Measurements from ENCODE around the gene EVC. TPM values are rescaled to one million over a fixed set of nuclear protein-coding genes. Genes with fewer than 3 reads are reported as not detected.
"Not testable (repeated sequence)": the region's sequence is repeated elsewhere in the genome, so short reads cannot be mapped to it uniquely, and the experiment has no call there.

The EVC gene
- polyA plus RNA-seq, 4 donors, result 0.22 to 2.4 (median 1.1) TPM

DNA sequence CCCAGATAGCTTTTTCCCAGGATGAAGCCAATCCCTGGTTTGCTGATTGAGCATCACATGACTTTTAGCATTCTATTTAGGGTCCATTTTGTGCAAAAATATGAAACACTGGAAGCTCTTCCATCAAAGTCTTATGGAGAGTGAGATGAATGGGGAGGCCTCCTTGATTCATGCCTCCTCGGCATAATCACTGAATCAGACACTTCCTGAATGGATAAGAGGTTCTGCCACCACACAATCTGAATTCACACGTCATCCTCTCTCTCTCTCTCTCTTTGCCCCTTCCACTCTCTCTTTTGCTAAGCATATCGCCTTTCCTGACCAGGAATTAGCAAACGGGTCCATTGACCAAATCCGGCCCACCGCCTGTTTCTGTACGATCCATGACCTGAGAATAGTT, 113.2 kb downstream of the EVC start:
- Histone ChIP-seq H3K4me1 (ENCODE audit: control insufficient read depth in 3 of 3, insufficient read depth in 2 of 3, low read depth in 1 of 3, low read length in 2 of 3) (no peaks in the 10 kb centered on the region), H3K27me3 (ENCODE audit: control insufficient read depth in 3 of 3, insufficient read depth in 3 of 3, low read length in 3 of 3) (no peaks in the 10 kb centered on the region), H3K4me3 (ENCODE audit: low read depth in 1 of 3, low read length in 3 of 3) (no peak overlapping the region), H3K27ac (ENCODE audit: low read depth in 1 of 3, low read length in 2 of 3) (no peak overlapping the region), H3K9me3 (ENCODE audit: control insufficient read depth in 2 of 2, insufficient read depth in 1 of 2, low read depth in 1 of 2, low read length in 1 of 2) (no peaks in the 10 kb centered on the region), H3K36me3 (ENCODE audit: control insufficient read depth in 3 of 3, insufficient read depth in 2 of 3, low read depth in 1 of 3, low read length in 3 of 3) (peaks cover 0 to 14% (median 0%) of the 10 kb centered on the region in 3 donors)
- FAIRE-seq, result no peak
- 77 to 85% (median 83%) methylated on average over 7 of the region's 7 CpGs for WGBS, 3 donors
- no peak for DNase-seq

DNA sequence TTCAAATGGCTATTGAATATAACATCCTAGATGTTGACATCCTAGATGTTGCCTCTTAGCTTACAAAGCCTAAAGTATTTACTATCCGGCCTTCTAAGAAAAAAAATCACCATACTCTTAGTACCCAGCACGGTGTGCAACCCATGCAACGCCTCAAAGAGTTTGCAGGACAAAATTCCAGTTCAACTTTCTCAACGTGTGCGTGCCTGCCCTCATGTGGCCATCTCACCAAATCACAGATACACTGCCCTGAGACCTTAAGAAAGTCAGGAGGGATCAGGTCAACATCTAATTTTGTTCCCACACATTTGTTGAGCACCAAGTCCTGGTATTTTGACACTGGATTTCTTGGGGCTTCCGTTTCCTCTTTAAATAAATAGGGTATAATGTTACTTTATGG, 113.6 kb downstream of the EVC start:
- Histone ChIP-seq H3K9me3 (ENCODE audit: control insufficient read depth in 2 of 2, insufficient read depth in 1 of 2, low read depth in 1 of 2, low read length in 1 of 2) (no peaks in the 10 kb centered on the region), H3K27me3 (ENCODE audit: control insufficient read depth in 3 of 3, insufficient read depth in 3 of 3, low read length in 3 of 3) (no peaks in the 10 kb centered on the region), H3K4me1 (ENCODE audit: control insufficient read depth in 3 of 3, insufficient read depth in 2 of 3, low read depth in 1 of 3, low read length in 2 of 3) (no peaks in the 10 kb centered on the region), H3K36me3 (ENCODE audit: control insufficient read depth in 3 of 3, insufficient read depth in 2 of 3, low read depth in 1 of 3, low read length in 3 of 3) (peaks cover 0 to 14% (median 0%) of the 10 kb centered on the region in 3 donors), H3K4me3 (ENCODE audit: low read depth in 1 of 3, low read length in 3 of 3) (no peak overlapping the region), H3K27ac (ENCODE audit: low read depth in 1 of 3, low read length in 2 of 3) (no peak overlapping the region)
- WGBS, 3 donors, result 60 to 71% (median 62%) methylated on average over 6 of the region's 6 CpGs
- no peak for FAIRE-seq
- peak in 1 of 2 donors; percentile 13 for DNase-seq

DNA sequence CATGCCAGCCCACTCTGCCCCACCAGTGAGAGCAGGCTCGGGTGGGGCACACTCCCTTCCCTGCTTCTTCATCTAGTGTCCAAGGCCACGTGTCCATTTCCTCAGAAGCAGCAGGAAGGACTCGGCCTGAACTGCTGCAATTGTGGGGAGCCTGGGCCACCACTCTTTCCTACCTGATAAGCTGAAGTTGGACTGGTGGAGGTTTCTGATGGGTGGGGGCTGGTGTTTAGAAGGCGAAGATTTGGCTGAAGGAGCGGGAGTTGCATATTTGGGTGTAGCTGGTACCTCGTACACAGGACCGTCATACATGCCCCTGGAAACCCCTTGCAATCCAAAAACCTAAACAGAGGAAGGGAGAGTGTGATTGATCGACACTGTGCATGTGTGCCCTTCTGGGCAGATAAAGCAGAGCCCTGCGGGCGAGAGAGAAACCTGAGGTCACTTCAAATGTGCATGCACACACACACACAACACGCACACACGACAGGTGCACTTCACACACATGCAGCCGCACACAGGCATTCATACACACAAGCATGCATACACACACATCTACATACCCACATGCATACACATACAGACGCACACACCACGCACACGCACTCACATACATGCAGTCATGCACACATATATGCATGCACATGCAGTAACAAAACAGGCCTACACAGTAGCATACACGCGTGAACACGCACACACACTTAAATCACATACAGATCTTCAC, 114.5 kb downstream of the EVC start:
- 87% methylated on average over 19 of the region's 19 CpGs for WGBS, 3 donors
- Histone ChIP-seq H3K36me3 (ENCODE audit: control insufficient read depth in 3 of 3, insufficient read depth in 2 of 3, low read depth in 1 of 3, low read length in 3 of 3) (peaks cover 0 to 12% (median 0%) of the 10 kb centered on the region in 3 donors), H3K27ac (ENCODE audit: low read depth in 1 of 3, low read length in 2 of 3) (no peak overlapping the region), H3K27me3 (ENCODE audit: control insufficient read depth in 3 of 3, insufficient read depth in 3 of 3, low read length in 3 of 3) (no peaks in the 10 kb centered on the region), H3K4me1 (ENCODE audit: control insufficient read depth in 3 of 3, insufficient read depth in 2 of 3, low read depth in 1 of 3, low read length in 2 of 3) (no peaks in the 10 kb centered on the region), H3K4me3 (ENCODE audit: low read depth in 1 of 3, low read length in 3 of 3) (no peak overlapping the region), H3K9me3 (ENCODE audit: control insufficient read depth in 2 of 2, insufficient read depth in 1 of 2, low read depth in 1 of 2, low read length in 1 of 2) (no peaks in the 10 kb centered on the region)
- FAIRE-seq (no peak), DNase-seq (no peak)

DNA sequence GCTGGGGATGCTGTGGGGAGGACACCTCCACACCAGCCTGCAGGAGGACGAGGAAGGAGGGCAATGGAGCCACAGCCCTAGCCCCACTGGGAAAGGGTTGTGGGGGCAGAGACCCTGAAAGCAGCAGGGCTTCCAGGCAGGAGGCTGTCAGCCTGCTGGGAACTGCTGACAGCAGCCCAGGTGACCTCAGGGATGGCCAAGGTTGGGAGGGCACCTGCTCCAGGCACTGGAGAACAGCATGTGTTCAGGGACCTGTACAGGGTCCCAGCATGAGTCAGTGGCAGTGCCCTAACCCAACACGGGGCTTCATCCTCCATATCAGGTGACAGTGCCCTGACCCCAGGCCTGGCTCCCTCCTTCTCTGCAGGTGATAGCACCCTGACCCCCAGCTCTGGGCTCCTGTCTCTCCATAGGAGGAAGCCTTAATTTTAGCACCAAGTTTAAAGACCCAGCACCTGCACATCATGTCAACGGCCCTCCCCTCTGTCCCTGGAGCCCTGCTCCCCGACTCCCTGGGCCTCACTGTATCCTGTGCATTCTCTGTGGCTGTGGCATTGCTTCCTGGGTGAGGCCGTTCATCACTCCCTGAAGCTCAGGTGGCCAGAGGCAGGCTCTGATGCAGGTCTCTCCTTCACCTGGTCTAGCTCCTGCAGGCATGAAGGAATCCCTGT, 115.6 kb downstream of the EVC start:
- Histone ChIP-seq H3K27ac (ENCODE audit: low read depth in 1 of 3, low read length in 2 of 3) (no peak overlapping the region), H3K36me3 (ENCODE audit: control insufficient read depth in 3 of 3, insufficient read depth in 2 of 3, low read depth in 1 of 3, low read length in 3 of 3) (peaks cover 0 to 6% (median 0%) of the 10 kb centered on the region in 3 donors), H3K4me3 (ENCODE audit: low read depth in 1 of 3, low read length in 3 of 3) (no peak overlapping the region), H3K27me3 (ENCODE audit: control insufficient read depth in 3 of 3, insufficient read depth in 3 of 3, low read length in 3 of 3) (no peaks in the 10 kb centered on the region), H3K4me1 (ENCODE audit: control insufficient read depth in 3 of 3, insufficient read depth in 2 of 3, low read depth in 1 of 3, low read length in 2 of 3) (no peaks in the 10 kb centered on the region), H3K9me3 (ENCODE audit: control insufficient read depth in 2 of 2, insufficient read depth in 1 of 2, low read depth in 1 of 2, low read length in 1 of 2) (no peaks in the 10 kb centered on the region)
- no peak for DNase-seq
- no peak for FAIRE-seq
- 44 to 50% (median 49%) methylated on average over 5 of the region's 5 CpGs for WGBS, 3 donors

DNA sequence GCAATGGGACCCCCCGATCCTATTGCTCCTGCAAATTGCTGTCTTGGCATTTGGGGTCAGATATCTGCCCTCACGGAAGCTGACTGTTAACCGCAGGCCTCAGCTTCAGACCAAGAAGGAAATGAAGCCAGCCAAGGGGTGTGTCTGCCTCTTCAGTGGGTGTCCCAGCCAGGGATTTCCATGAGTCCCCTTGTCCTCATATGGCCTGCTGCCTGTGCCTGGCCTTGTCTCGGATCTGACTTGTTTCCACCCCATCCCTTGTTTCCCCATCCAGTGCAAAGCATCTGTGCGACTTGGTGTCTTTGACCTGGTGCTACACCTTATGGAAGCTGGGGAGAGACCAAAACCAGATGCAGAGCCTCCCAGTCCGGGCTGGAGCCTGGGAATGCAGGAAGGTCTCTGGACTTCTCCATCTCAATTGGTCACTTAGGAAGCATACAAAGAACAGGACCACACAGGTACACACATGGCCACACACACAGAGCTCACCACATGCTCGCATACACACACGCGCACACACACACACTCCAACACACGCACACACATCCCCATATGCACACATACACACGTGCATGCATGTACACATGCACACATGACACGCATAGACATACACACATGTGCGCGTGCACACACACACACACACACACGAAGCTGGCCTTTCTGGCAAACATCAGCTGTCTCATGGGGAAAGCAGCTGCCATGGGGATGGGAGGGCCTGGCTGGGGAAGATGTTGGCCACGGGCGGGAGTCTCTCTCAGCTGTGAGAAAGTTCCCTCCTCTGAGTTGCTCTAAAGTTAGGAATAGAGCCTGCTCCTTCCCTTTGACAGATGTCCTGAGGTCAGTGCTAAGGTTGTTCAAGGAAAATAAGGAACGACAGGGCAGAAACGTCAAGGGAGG, 116.4 kb downstream of the EVC start:
- no peak overlapping the region for H3K4me3 ChIP-seq (ENCODE audit: low read depth in 1 of 3, low read length in 3 of 3)
- DNase-seq, result no peak
- H3K27ac ChIP-seq (ENCODE audit: low read depth in 1 of 3, low read length in 2 of 3), result no peak overlapping the region
- WGBS, 3 donors, result 63 to 78% (median 73%) methylated on average over 19 of the region's 19 CpGs
- no peaks in the 10 kb centered on the region for H3K9me3 ChIP-seq (ENCODE audit: control insufficient read depth in 2 of 2, insufficient read depth in 1 of 2, low read depth in 1 of 2, low read length in 1 of 2)
- H3K27me3 ChIP-seq (ENCODE audit: control insufficient read depth in 3 of 3, insufficient read depth in 3 of 3, low read length in 3 of 3), result no peaks in the 10 kb centered on the region
- H3K4me1 ChIP-seq (ENCODE audit: control insufficient read depth in 3 of 3, insufficient read depth in 2 of 3, low read depth in 1 of 3, low read length in 2 of 3), result no peaks in the 10 kb centered on the region
- FAIRE-seq, result no peak
- peaks cover 0 to 6% (median 0%) of the 10 kb centered on the region in 3 donors for H3K36me3 ChIP-seq (ENCODE audit: control insufficient read depth in 3 of 3, insufficient read depth in 2 of 3, low read depth in 1 of 3, low read length in 3 of 3)

DNA sequence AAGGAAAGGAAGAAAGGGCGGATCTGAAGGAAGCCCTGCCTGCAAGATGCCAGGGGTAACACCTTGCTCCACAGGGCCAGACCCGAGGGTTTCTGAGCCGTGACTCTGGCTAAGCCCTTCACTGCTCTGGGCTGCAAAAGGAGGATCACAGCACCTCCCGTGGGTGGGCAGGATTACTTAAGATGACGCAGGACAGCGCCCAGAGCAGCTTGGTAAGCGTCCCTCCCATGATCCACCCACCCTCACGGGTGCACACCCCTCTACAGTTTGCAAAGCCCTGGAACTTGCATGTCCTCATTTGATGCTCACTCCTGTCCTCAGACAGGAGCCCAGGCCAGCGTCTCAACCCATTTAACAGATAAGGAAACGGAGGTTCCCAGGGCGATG, 117.0 kb downstream of the EVC start:
- Histone ChIP-seq H3K4me1 (ENCODE audit: control insufficient read depth in 3 of 3, insufficient read depth in 2 of 3, low read depth in 1 of 3, low read length in 2 of 3) (no peaks in the 10 kb centered on the region), H3K27ac (ENCODE audit: low read depth in 1 of 3, low read length in 2 of 3) (no peak overlapping the region), H3K4me3 (ENCODE audit: low read depth in 1 of 3, low read length in 3 of 3) (no peak overlapping the region), H3K27me3 (ENCODE audit: control insufficient read depth in 3 of 3, insufficient read depth in 3 of 3, low read length in 3 of 3) (no peaks in the 10 kb centered on the region), H3K36me3 (ENCODE audit: control insufficient read depth in 3 of 3, insufficient read depth in 2 of 3, low read depth in 1 of 3, low read length in 3 of 3) (peaks cover 0 to 6% (median 0%) of the 10 kb centered on the region in 3 donors), H3K9me3 (ENCODE audit: control insufficient read depth in 2 of 2, insufficient read depth in 1 of 2, low read depth in 1 of 2, low read length in 1 of 2) (no peaks in the 10 kb centered on the region)
- no peak for FAIRE-seq
- WGBS, 3 donors, result 78 to 84% (median 81%) methylated on average over 11 of the region's 11 CpGs
- no peak for DNase-seq

DNA sequence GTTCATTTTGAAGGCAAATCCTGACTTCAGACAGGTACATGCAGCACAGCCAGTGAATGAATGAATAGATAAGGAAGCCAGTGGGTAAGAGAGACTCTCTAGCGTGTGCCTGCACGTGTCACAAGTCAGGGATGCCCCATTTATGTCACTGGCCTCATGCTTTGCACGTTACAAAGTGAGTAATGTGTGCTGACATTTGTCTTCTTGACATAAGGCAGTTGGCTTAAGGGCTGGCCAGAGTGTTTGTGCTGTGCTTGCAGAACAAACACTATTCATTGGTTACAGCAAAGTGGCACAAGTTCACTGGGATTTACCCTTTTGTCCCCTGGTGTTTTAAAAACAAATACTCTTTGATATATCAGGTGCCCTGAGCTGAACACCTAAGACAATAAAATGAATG, 125.9 kb downstream of the EVC start:
- Histone ChIP-seq H3K4me1 (ENCODE audit: control insufficient read depth in 3 of 3, insufficient read depth in 2 of 3, low read depth in 1 of 3, low read length in 2 of 3) (no peaks in the 10 kb centered on the region), H3K36me3 (ENCODE audit: control insufficient read depth in 3 of 3, insufficient read depth in 2 of 3, low read depth in 1 of 3, low read length in 3 of 3) (peaks cover 0 to 13% (median 0%) of the 10 kb centered on the region in 3 donors), H3K9me3 (ENCODE audit: control insufficient read depth in 2 of 2, insufficient read depth in 1 of 2, low read depth in 1 of 2, low read length in 1 of 2) (no peaks in the 10 kb centered on the region), H3K4me3 (ENCODE audit: low read depth in 1 of 3, low read length in 3 of 3) (no peak overlapping the region), H3K27me3 (ENCODE audit: control insufficient read depth in 3 of 3, insufficient read depth in 3 of 3, low read length in 3 of 3) (no peaks in the 10 kb centered on the region), H3K27ac (ENCODE audit: low read depth in 1 of 3, low read length in 2 of 3) (no peak overlapping the region)
- FAIRE-seq, result no peak
- WGBS, 3 donors, result 10 to 47% (median 15%) methylated on average over 3 of the region's 3 CpGs
- no peak for DNase-seq

DNA sequence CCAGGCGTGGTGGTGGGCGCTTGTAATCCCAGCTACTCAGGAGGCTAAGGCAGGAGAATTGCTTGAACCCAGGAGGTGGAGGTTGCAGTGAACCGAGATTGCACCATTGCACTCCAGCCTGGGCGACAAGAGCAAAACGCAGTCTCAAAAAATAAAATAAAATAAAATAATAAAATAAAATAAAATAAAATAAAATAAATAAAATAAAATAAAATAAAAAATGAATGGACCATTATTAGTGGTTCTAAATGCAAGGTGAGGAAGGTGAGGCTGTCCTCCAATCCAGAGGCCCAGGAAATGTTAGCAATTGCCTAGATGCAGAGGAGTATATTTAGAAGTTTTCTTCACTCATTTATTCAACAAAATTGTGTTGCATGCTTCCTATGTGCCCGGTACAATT, 126.5 kb downstream of the EVC start:
- FAIRE-seq; H3K4me1 ChIP-seq (ENCODE audit: control insufficient read depth in 3 of 3, insufficient read depth in 2 of 3, low read depth in 1 of 3, low read length in 2 of 3); H3K9me3 ChIP-seq (ENCODE audit: control insufficient read depth in 2 of 2, insufficient read depth in 1 of 2, low read depth in 1 of 2, low read length in 1 of 2); H3K27me3 ChIP-seq (ENCODE audit: control insufficient read depth in 3 of 3, insufficient read depth in 3 of 3, low read length in 3 of 3); DNase-seq; H3K27ac ChIP-seq (ENCODE audit: low read depth in 1 of 3, low read length in 2 of 3); H3K4me3 ChIP-seq (ENCODE audit: low read depth in 1 of 3, low read length in 3 of 3): not testable (repeated sequence)
- WGBS, 3 donors, result 85 to 88% (median 86%) methylated on average over 5 to 6 of the region's 6 CpGs
- peaks cover 0 to 13% (median 0%) of the 10 kb centered on the region in 3 donors for H3K36me3 ChIP-seq (ENCODE audit: control insufficient read depth in 3 of 3, insufficient read depth in 2 of 3, low read depth in 1 of 3, low read length in 3 of 3)

Measured in small intestine (tissue), 7 donors.